ENCODE results near the gene PPP2R5C.
A peak's percentile ranks its signal among the peaks of the same experiment; 100 is the strongest.

Gene PPP2R5C

DNA sequence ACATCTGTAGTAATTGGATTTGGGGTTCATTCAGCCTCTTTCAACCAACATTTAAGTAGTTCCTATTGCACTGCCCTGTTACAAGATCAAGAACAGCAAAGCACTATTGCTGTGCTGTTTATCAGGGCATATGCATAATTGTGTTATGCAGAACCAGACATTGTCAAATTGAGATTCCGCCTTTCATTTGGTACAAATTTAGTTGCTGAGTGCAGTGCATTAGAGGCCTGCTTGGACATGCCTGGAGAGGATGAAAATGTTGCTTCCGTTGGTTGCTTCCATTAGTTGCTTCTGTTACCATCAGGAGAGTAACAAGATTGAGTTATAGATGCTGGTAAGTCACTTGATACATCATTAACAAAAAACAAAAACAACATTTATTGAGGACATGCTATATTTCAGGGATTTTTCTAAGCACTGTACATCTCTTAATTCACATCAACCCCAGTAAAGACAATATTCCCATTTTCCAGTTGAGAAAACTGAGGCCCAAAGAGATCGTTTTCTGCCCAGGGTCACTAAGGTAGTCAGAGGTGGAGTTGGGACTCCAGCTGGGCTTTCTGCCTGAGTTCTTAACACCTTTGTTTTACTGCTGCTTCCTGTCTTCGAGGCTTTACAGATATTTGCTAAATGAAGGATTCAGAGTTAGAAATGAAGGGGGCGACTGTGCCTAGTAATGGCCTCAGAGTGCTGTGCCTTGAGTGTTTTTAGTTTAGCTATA is 79.3 kb downstream of the PPP2R5C start (continued):
- TF ChIP-seq, protein P1, sequence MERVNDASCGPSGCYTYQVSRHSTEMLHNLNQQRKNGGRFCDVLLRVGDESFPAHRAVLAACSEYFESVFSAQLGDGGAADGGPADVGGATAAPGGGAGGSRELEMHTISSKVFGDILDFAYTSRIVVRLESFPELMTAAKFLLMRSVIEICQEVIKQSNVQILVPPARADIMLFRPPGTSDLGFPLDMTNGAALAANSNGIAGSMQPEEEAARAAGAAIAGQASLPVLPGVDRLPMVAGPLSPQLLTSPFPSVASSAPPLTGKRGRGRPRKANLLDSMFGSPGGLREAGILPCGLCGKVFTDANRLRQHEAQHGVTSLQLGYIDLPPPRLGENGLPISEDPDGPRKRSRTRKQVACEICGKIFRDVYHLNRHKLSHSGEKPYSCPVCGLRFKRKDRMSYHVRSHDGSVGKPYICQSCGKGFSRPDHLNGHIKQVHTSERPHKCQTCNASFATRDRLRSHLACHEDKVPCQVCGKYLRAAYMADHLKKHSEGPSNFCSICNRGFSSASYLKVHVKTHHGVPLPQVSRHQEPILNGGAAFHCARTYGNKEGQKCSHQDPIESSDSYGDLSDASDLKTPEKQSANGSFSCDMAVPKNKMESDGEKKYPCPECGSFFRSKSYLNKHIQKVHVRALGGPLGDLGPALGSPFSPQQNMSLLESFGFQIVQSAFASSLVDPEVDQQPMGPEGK (CRISPR knock-in tag; IDR thresholded peaks at IDR 0.05; ENCODE audit: borderline replicate concordance): no peak
- TF ChIP-seq ZC3H10 (CRISPR knock-in tag; IDR thresholded peaks at IDR 0.05) (no peak), ZNF8 (CRISPR knock-in tag; IDR thresholded peaks at IDR 0.05) (peak; percentile 71), ZFP30 (CRISPR knock-in tag; IDR thresholded peaks at IDR 0.05) (no peak), SNAI2 (CRISPR knock-in tag; IDR thresholded peaks at IDR 0.05) (peak; percentile 72; the same call in 1 of the 2 replicates), ZFP3 (CRISPR knock-in tag; IDR thresholded peaks at IDR 0.05) (peak; percentile 63; the same call in 1 of the 2 replicates), ESRRG (CRISPR knock-in tag; IDR thresholded peaks at IDR 0.05) (no peak), PPARA (CRISPR knock-in tag; IDR thresholded peaks at IDR 0.05; ENCODE audit: borderline replicate concordance) (no peak), BACH2 (CRISPR knock-in tag; IDR thresholded peaks at IDR 0.05; ENCODE audit: borderline replicate concordance) (no peak), OSR1 (CRISPR knock-in tag; IDR thresholded peaks at IDR 0.05) (no peak)
- TF ChIP-seq, protein P2, sequence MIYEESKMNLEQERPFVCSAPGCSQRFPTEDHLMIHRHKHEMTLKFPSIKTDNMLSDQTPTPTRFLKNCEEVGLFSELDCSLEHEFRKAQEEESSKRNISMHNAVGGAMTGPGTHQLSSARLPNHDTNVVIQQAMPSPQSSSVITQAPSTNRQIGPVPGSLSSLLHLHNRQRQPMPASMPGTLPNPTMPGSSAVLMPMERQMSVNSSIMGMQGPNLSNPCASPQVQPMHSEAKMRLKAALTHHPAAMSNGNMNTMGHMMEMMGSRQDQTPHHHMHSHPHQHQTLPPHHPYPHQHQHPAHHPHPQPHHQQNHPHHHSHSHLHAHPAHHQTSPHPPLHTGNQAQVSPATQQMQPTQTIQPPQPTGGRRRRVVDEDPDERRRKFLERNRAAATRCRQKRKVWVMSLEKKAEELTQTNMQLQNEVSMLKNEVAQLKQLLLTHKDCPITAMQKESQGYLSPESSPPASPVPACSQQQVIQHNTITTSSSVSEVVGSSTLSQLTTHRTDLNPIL (CRISPR knock-in tag; IDR thresholded peaks at IDR 0.05; ENCODE audit: low read depth): 0 out of 2 replicates have a peak, but pooled peaks have one; percentile 27

DNA sequence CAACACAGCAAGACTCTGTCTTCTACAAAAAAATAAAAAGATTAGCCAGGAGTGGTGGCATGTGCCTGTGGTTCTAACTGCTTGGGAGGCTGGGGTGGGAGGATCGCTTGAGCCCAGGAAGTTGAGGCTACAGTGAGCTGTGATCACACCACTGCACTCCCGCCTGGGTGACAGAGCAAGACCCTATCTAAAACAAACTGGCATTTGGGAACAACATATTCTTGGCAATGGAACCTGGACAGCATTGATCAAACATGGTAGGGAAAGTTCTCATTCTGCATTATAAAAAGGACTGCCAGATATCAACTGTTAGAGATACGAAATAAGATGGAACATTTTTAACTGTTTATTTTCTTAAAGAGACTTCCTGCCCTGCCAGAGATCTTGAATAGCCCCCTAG is 81.5 kb downstream of the PPP2R5C start:
- TF ChIP-seq ZNF8 (CRISPR knock-in tag; IDR thresholded peaks at IDR 0.05) (no peak), ZNF70 (CRISPR knock-in tag; IDR thresholded peaks at IDR 0.05) (no peak), CSDC2 (CRISPR knock-in tag; IDR thresholded peaks at IDR 0.05) (no peak), ZNF565 (CRISPR knock-in tag; conservative IDR thresholded peaks at IDR 0.05; ENCODE audit: low read depth) (no peak), ZFP30 (CRISPR knock-in tag; IDR thresholded peaks at IDR 0.05) (no peak), RARB (CRISPR knock-in tag; IDR thresholded peaks at IDR 0.05) (no peak), ZC3H10 (CRISPR knock-in tag; IDR thresholded peaks at IDR 0.05) (no peak), ESRRG (CRISPR knock-in tag; IDR thresholded peaks at IDR 0.05) (no peak), OSR1 (CRISPR knock-in tag; IDR thresholded peaks at IDR 0.05) (no peak), SNAI2 (CRISPR knock-in tag; IDR thresholded peaks at IDR 0.05) (no peak)
- TF ChIP-seq, protein P2 (CRISPR knock-in tag; IDR thresholded peaks at IDR 0.05; ENCODE audit: low read depth): no peak
- ATAC-seq: no peak

DNA sequence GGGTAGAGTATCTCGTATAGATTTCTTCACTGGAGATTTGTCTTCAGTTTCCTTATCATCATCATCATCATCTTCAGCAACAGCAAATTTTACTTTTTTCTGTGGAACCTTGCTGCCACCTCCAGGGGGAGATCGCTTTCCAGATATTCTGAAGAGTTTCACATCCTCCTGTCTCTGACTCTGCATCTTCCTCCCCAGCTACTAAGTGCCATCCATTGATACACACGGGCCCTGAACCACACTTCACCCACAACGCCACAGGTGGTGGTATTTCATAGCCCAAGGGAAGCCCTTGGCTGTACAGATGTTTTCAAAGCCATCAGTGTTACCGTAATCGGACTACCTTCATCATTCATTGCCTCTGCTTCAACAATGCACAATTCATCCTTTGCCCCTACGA is 82.2 kb downstream of the PPP2R5C start:
- ATAC-seq: no peak
- TF ChIP-seq, protein P3, sequence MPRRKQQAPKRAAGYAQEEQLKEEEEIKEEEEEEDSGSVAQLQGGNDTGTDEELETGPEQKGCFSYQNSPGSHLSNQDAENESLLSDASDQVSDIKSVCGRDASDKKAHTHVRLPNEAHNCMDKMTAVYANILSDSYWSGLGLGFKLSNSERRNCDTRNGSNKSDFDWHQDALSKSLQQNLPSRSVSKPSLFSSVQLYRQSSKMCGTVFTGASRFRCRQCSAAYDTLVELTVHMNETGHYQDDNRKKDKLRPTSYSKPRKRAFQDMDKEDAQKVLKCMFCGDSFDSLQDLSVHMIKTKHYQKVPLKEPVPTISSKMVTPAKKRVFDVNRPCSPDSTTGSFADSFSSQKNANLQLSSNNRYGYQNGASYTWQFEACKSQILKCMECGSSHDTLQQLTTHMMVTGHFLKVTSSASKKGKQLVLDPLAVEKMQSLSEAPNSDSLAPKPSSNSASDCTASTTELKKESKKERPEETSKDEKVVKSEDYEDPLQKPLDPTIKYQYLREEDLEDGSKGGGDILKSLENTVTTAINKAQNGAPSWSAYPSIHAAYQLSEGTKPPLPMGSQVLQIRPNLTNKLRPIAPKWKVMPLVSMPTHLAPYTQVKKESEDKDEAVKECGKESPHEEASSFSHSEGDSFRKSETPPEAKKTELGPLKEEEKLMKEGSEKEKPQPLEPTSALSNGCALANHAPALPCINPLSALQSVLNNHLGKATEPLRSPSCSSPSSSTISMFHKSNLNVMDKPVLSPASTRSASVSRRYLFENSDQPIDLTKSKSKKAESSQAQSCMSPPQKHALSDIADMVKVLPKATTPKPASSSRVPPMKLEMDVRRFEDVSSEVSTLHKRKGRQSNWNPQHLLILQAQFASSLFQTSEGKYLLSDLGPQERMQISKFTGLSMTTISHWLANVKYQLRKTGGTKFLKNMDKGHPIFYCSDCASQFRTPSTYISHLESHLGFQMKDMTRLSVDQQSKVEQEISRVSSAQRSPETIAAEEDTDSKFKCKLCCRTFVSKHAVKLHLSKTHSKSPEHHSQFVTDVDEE (CRISPR knock-in tag; IDR thresholded peaks at IDR 0.05): no peak
- TF ChIP-seq ZNF70 (CRISPR knock-in tag; IDR thresholded peaks at IDR 0.05) (no peak), ARNTL (CRISPR knock-in tag; IDR thresholded peaks at IDR 0.05; ENCODE audit: borderline replicate concordance, low read depth) (no peak), TOX (CRISPR knock-in tag; IDR thresholded peaks at IDR 0.05; ENCODE audit: borderline replicate concordance) (no peak), ISL1 (CRISPR knock-in tag; IDR thresholded peaks at IDR 0.05) (no peak), BACH2 (CRISPR knock-in tag; IDR thresholded peaks at IDR 0.05; ENCODE audit: borderline replicate concordance) (no peak), CSDC2 (CRISPR knock-in tag; IDR thresholded peaks at IDR 0.05) (no peak), ZFP3 (CRISPR knock-in tag; IDR thresholded peaks at IDR 0.05) (no peak), OSR1 (CRISPR knock-in tag; IDR thresholded peaks at IDR 0.05) (no peak)
- TF ChIP-seq, protein P2 (CRISPR knock-in tag; IDR thresholded peaks at IDR 0.05; ENCODE audit: low read depth): no peak
- TF ChIP-seq, protein P4, sequence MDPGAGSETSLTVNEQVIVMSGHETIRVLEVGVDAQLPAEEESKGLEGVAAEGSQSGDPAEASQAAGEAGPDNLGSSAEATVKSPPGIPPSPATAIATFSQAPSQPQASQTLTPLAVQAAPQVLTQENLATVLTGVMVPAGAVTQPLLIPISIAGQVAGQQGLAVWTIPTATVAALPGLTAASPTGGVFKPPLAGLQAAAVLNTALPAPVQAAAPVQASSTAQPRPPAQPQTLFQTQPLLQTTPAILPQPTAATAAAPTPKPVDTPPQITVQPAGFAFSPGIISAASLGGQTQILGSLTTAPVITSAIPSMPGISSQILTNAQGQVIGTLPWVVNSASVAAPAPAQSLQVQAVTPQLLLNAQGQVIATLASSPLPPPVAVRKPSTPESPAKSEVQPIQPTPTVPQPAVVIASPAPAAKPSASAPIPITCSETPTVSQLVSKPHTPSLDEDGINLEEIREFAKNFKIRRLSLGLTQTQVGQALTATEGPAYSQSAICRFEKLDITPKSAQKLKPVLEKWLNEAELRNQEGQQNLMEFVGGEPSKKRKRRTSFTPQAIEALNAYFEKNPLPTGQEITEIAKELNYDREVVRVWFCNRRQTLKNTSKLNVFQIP (CRISPR knock-in tag; IDR thresholded peaks at IDR 0.05; ENCODE audit: borderline replicate concordance, low read depth): no peak

All from SK-N-SH treated with all-trans-retinoic acid at 6 μM for 48 hours (cell line).